VCaP (cell line): ENCODE data around the gene SIX1.

Experiments used
- H3K27ac ChIP-seq: fragments of 450-650 bp; 2 replicates; pipeline ENCODE4 v1.5.1; 2017
- CTCF ChIP-seq: fragments of 450-650 bp; conservative IDR thresholded peaks from 2 replicates; pipeline ENCODE4 v1.5.1; 2017; ENCODE audit warnings: mild to moderate bottlenecking, moderate library complexity

Gene SIX1

GRCh38 chr14:60658909-60659585, 9.8 kb upstream of the SIX1 start:
- H3K27ac ChIP-seq, result no peak overlapping the region
- TF ChIP-seq CTCF, result no peak

- TF ChIP-seq CTCF, result no peak
- H3K27ac ChIP-seq, result no peak overlapping the region
These were observed 9.0 kb upstream of the SIX1 start for GRCh38 chr14:60658211-60658690.

- TF ChIP-seq CTCF, result peak; percentile 21; the same call in 1 of the 2 replicates
- H3K27ac ChIP-seq, result peak overlapping the region; percentile 73
These were observed 8.4 kb upstream of the SIX1 start for GRCh38 chr14:60657456-60658210.

GRCh38 chr14:60656686-60657455, 7.6 kb upstream of the SIX1 start:
- peak; percentile 66 for TF ChIP-seq CTCF
- peak overlapping the region; percentile 73 for H3K27ac ChIP-seq

DNA sequence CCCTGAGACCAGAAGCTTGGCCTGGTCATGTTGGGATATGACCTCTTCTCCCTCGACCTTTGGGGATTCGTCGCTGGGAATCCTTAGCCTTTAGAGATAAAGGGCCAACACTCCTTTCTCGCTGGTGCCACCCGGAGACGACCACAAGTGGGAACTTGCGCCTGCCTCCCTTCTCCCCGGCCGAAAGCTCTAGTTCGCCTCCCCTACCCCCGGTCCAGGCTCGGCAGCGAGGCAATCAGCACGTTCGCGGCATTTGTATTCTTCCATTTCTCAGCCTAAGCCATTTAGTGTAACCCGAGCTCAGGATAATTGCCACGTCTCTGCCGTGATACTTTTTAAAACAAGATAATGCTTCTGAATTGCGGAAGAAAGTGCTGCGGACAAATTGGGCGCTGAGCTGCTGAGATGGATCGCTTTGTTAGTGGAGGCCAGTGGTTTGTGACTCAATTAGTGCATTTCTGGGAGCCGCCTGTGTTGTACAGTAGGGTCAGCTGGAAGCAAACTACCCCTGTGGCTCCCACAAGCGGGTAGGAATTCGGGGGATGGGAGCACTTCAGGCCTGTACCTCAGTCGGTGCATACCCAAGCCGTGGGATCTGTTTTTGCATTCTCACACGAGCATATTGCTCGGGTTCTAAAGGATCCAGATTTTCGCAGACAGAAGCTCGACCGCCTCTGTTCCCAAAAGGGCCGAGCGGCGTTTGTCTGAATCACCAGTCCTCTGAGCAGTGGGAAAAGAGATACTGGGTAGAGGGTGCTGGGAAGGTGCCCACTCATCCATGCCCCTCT, 6.8 kb upstream of the SIX1 start:
- TF ChIP-seq CTCF, result no peak
- peak overlapping the region; percentile 73; the same call in 1 of the 2 replicates for H3K27ac ChIP-seq

DNA sequence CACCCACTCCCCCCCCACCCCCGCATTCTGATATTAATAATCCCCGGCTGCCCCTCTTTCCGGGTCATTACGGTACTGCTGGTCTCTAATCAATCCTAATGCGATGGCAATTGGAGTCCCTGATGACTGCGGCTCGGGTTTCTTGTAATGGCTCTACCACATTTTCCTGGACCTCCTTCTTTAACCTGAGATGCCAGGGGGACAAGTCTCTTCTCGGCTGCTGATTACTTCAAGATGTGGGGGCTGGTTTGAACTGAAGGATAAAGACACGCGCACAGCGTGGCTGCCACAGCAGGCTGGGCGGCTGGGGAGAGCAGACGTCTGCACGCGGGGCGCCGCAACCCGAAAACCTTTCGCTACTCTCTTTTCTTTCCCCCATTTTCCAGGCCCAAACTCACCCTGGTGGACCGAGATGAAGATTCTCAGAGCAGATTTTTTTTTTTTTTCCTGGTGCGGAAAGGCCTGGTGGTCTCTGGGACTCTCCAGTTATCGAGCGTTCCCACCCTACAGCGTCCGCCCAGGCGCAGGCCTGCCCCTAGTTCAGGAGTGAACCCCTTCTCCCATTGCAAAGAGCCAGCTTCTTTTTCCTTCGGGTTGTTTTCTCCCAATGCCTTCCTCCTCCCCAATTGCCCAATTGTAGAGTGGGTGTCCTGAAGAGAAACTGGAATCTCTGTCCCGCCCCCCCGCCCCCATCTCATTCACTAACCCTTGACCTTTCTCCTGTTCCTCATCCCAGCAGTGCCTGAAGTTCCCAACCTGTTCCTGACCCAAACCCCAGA, 6.0 kb upstream of the SIX1 start:
- no peak for TF ChIP-seq CTCF
- H3K27ac ChIP-seq, result no peak overlapping the region
